ENCODE data around the gene AAK1.

AAK1 gene

GRCh38 chr2:69456154-69456553, 187.4 kb downstream of the AAK1 start:
- Histone ChIP-seq H3K36me3 (replicated peaks in 1 of 2; ENCODE audit: control insufficient read depth in 2 of 2, insufficient read depth in 2 of 2, low read length in 2 of 2) (no peaks in the 10 kb centered on the region), H3K27me3 (ENCODE audit: control insufficient read depth in 3 of 3, insufficient read depth in 3 of 3, low read depth in 1 of 3, low read length in 3 of 3) (no peaks in the 10 kb centered on the region), H2AK5ac (ENCODE audit: low read depth, low read length) (no peak overlapping the region), H3K18ac (ENCODE audit: low read length) (no peak overlapping the region), H3K23ac (ENCODE audit: low read depth, low read length, poor library complexity) (no peak overlapping the region), H2BK120ac (ENCODE audit: low read depth, low read length) (no peak overlapping the region), H3K79me1 (ENCODE audit: low read depth, low read length) (no peaks in the 10 kb centered on the region), H3K4ac (ENCODE audit: low read length) (no peak overlapping the region), H4K91ac (ENCODE audit: low read depth, low read length, poor library complexity) (no peak overlapping the region), H3K9ac (ENCODE audit: low read depth, low read length, poor library complexity) (no peak overlapping the region), H2BK5ac (ENCODE audit: low read length) (no peak overlapping the region), H4K8ac (ENCODE audit: low read depth, low read length) (no peak overlapping the region), H3K4me3 (ENCODE audit: low read length in 2 of 2) (no peak overlapping the region), H3K4me2 (ENCODE audit: insufficient read depth, low read length, poor library complexity, severe bottlenecking) (no peak overlapping the region), H2AFZ (ENCODE audit: low read length) (no peak overlapping the region), H3K4me1 (ENCODE audit: control insufficient read depth in 2 of 2, insufficient read depth in 1 of 2, low read depth in 1 of 2, low read length in 2 of 2) (peaks cover 0 to 1% of the 10 kb centered on the region in 2 donors), H2BK12ac (ENCODE audit: low read length) (no peak overlapping the region), H3K9me3 (replicated peaks in 1 of 2; ENCODE audit: control insufficient read depth in 2 of 2, insufficient read depth in 1 of 2, low read depth in 1 of 2, low read length in 2 of 2) (no peaks in the 10 kb centered on the region), H2BK15ac (ENCODE audit: low read length) (no peak overlapping the region), H3K14ac (ENCODE audit: low read length) (no peak overlapping the region), H3K27ac (replicated peaks; ENCODE audit: low read length) (no peak overlapping the region)
- DNase-seq (ENCODE audit: low spot score): no peak
- WGBS, 2 donors (ENCODE audit: extremely low coverage in 2 of 2, insufficient read length in 2 of 2, insufficient replicate concordance in 1 of 2): no CpG with 5 or more reads among the region's 7 CpGs

DNA sequence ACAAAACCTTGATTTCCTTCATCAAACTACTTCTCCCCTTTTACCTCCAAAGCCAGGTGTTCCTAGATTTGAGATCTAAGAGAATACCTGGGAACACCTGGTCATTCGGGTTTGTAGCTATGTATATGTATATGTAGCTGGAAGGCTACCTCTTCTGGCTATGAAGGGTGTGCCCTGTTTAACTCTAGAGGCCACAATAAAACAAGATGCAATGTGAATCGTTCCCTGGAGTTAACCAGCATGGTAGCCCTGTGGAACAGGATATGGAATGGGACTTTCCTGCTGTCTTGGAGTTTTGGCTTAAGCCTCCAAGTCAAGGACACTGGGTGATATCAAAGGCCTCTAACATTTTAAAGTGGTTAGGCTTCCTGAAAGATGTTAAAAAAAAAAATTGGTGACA, 188.6 kb downstream of the AAK1 start:
- Histone ChIP-seq H2BK15ac (ENCODE audit: low read length) (no peak overlapping the region), H3K79me1 (ENCODE audit: low read depth, low read length) (no peaks in the 10 kb centered on the region), H3K4me3 (ENCODE audit: low read length in 2 of 2) (no peak overlapping the region), H3K23ac (ENCODE audit: low read depth, low read length, poor library complexity) (no peak overlapping the region), H3K9me3 (replicated peaks in 1 of 2; ENCODE audit: control insufficient read depth in 2 of 2, insufficient read depth in 1 of 2, low read depth in 1 of 2, low read length in 2 of 2) (no peaks in the 10 kb centered on the region), H4K91ac (ENCODE audit: low read depth, low read length, poor library complexity) (no peak overlapping the region), H2BK12ac (ENCODE audit: low read length) (no peak overlapping the region), H2BK120ac (ENCODE audit: low read depth, low read length) (no peak overlapping the region), H3K18ac (ENCODE audit: low read length) (no peak overlapping the region), H3K4me2 (ENCODE audit: insufficient read depth, low read length, poor library complexity, severe bottlenecking) (no peak overlapping the region), H3K14ac (ENCODE audit: low read length) (no peak overlapping the region), H3K36me3 (replicated peaks in 1 of 2; ENCODE audit: control insufficient read depth in 2 of 2, insufficient read depth in 2 of 2, low read length in 2 of 2) (no peaks in the 10 kb centered on the region), H2BK5ac (ENCODE audit: low read length) (no peak overlapping the region), H3K27ac (replicated peaks; ENCODE audit: low read length) (no peak overlapping the region), H2AFZ (ENCODE audit: low read length) (no peak overlapping the region), H2AK5ac (ENCODE audit: low read depth, low read length) (no peak overlapping the region), H3K4me1 (ENCODE audit: control insufficient read depth in 2 of 2, insufficient read depth in 1 of 2, low read depth in 1 of 2, low read length in 2 of 2) (peaks cover 0 to 6% of the 10 kb centered on the region in 2 donors), H3K9ac (ENCODE audit: low read depth, low read length, poor library complexity) (no peak overlapping the region), H3K27me3 (ENCODE audit: control insufficient read depth in 3 of 3, insufficient read depth in 3 of 3, low read depth in 1 of 3, low read length in 3 of 3) (no peaks in the 10 kb centered on the region), H3K4ac (ENCODE audit: low read length) (no peak overlapping the region), H4K8ac (ENCODE audit: low read depth, low read length) (no peak overlapping the region)
- DNase-seq (ENCODE audit: low spot score): no peak
- no CpG with 5 or more reads among the region's 2 CpGs for WGBS, 2 donors (ENCODE audit: extremely low coverage in 2 of 2, insufficient read length in 2 of 2, insufficient replicate concordance in 1 of 2)

DNA sequence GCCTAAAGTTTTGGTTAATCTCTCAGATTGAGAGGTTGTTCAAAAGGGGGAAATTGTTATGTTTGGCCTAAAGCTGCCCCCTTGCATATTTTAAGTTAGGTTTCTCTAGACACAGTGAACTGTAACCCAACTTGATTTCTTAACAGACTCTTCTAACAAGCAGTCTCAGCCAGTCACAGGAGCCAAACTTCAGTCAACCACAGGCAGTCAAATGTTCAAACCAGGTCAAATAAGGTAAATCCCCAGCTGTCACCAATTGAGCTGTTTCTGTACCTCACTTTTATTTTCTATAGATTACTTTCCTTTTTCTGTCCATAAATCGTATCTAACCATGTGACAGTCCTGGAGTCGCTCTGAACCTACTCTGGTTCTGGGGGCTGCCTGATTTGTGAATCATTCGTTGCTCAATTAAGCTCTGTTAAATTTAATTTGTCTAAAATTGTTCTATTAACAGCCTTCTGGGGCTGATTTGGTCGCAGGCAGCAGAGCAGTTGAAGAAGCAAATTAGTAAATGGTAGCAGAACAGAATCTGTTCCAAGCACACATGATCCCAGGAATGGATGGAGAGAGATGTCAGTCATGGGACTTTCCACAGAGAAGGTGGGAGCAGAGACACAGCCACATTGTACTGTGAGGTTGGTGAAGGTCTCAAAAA, 189.9 kb downstream of the AAK1 start:
- Histone ChIP-seq H3K4ac (ENCODE audit: low read length) (no peak overlapping the region), H3K27ac (replicated peaks; ENCODE audit: low read length) (no peak overlapping the region), H2BK120ac (ENCODE audit: low read depth, low read length) (no peak overlapping the region), H3K36me3 (replicated peaks in 1 of 2; ENCODE audit: control insufficient read depth in 2 of 2, insufficient read depth in 2 of 2, low read length in 2 of 2) (no peaks in the 10 kb centered on the region), H3K9ac (ENCODE audit: low read depth, low read length, poor library complexity) (no peak overlapping the region), H2BK12ac (ENCODE audit: low read length) (no peak overlapping the region), H4K91ac (ENCODE audit: low read depth, low read length, poor library complexity) (no peak overlapping the region), H3K23ac (ENCODE audit: low read depth, low read length, poor library complexity) (no peak overlapping the region), H3K14ac (ENCODE audit: low read length) (no peak overlapping the region), H3K18ac (ENCODE audit: low read length) (no peak overlapping the region), H2BK15ac (ENCODE audit: low read length) (no peak overlapping the region), H2AK5ac (ENCODE audit: low read depth, low read length) (no peak overlapping the region), H3K9me3 (replicated peaks in 1 of 2; ENCODE audit: control insufficient read depth in 2 of 2, insufficient read depth in 1 of 2, low read depth in 1 of 2, low read length in 2 of 2) (no peaks in the 10 kb centered on the region), H2BK5ac (ENCODE audit: low read length) (no peak overlapping the region), H3K4me2 (ENCODE audit: insufficient read depth, low read length, poor library complexity, severe bottlenecking) (no peak overlapping the region), H3K27me3 (ENCODE audit: control insufficient read depth in 3 of 3, insufficient read depth in 3 of 3, low read depth in 1 of 3, low read length in 3 of 3) (no peaks in the 10 kb centered on the region), H3K79me1 (ENCODE audit: low read depth, low read length) (no peaks in the 10 kb centered on the region), H2AFZ (ENCODE audit: low read length) (no peak overlapping the region), H4K8ac (ENCODE audit: low read depth, low read length) (no peak overlapping the region), H3K4me3 (ENCODE audit: low read length in 2 of 2) (no peak overlapping the region), H3K4me1 (ENCODE audit: control insufficient read depth in 2 of 2, insufficient read depth in 1 of 2, low read depth in 1 of 2, low read length in 2 of 2) (peaks cover 0 to 6% of the 10 kb centered on the region in 2 donors)
- DNase-seq (ENCODE audit: low spot score): no peak
- no CpG with 5 or more reads among the region's 4 CpGs for WGBS, 2 donors (ENCODE audit: extremely low coverage in 2 of 2, insufficient read length in 2 of 2, insufficient replicate concordance in 1 of 2)

DNA sequence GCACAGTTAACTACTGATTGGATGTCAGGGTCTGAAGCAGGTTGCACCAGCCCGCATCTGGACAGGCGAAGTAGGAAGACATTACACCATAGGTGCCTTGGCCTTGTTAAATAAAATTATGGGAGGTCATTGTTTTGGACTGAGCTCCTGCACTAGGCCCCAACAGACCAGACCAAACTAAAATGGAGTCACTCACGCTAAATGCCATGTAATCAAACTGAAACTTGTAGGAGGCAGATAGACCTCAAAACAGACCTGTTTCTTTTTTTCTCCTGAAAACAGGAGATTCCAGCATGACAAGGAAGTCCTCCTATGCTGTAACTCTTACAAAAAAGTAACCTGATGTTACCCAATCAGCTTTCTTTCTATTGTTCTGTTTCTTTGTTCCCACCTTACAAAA, 190.9 kb downstream of the AAK1 start:
- Histone ChIP-seq H3K9ac (ENCODE audit: low read depth, low read length, poor library complexity) (no peak overlapping the region), H3K79me1 (ENCODE audit: low read depth, low read length) (no peaks in the 10 kb centered on the region), H2AK5ac (ENCODE audit: low read depth, low read length) (no peak overlapping the region), H3K4me1 (ENCODE audit: control insufficient read depth in 2 of 2, insufficient read depth in 1 of 2, low read depth in 1 of 2, low read length in 2 of 2) (peaks cover 0 to 6% of the 10 kb centered on the region in 2 donors), H2BK15ac (ENCODE audit: low read length) (no peak overlapping the region), H3K18ac (ENCODE audit: low read length) (no peak overlapping the region), H3K27ac (replicated peaks; ENCODE audit: low read length) (no peak overlapping the region), H3K9me3 (replicated peaks in 1 of 2; ENCODE audit: control insufficient read depth in 2 of 2, insufficient read depth in 1 of 2, low read depth in 1 of 2, low read length in 2 of 2) (no peaks in the 10 kb centered on the region), H4K91ac (ENCODE audit: low read depth, low read length, poor library complexity) (no peak overlapping the region), H3K4me2 (ENCODE audit: insufficient read depth, low read length, poor library complexity, severe bottlenecking) (no peak overlapping the region), H2BK5ac (ENCODE audit: low read length) (no peak overlapping the region), H3K4me3 (ENCODE audit: low read length in 2 of 2) (no peak overlapping the region), H3K23ac (ENCODE audit: low read depth, low read length, poor library complexity) (no peak overlapping the region), H2BK12ac (ENCODE audit: low read length) (no peak overlapping the region), H2AFZ (ENCODE audit: low read length) (no peak overlapping the region), H3K36me3 (replicated peaks in 1 of 2; ENCODE audit: control insufficient read depth in 2 of 2, insufficient read depth in 2 of 2, low read length in 2 of 2) (no peaks in the 10 kb centered on the region), H4K8ac (ENCODE audit: low read depth, low read length) (no peak overlapping the region), H2BK120ac (ENCODE audit: low read depth, low read length) (no peak overlapping the region), H3K4ac (ENCODE audit: low read length) (no peak overlapping the region), H3K14ac (ENCODE audit: low read length) (no peak overlapping the region), H3K27me3 (ENCODE audit: control insufficient read depth in 3 of 3, insufficient read depth in 3 of 3, low read depth in 1 of 3, low read length in 3 of 3) (no peaks in the 10 kb centered on the region)
- no peak for DNase-seq (ENCODE audit: low spot score)
- no CpG with 5 or more reads among the region's 3 CpGs for WGBS, 2 donors (ENCODE audit: extremely low coverage in 2 of 2, insufficient read length in 2 of 2, insufficient replicate concordance in 1 of 2)

All from neuronal stem cell (in vitro differentiated cells).